Activated naive CD4-positive, alpha-beta T cell (primary cell): ENCODE measurements around the gene UPP2.

Experiments used
- DNase-seq, 4 experiments: peaks; one replicate each; lab custom pipeline; 2025; lab: John Stamatoyannopoulos, UW

The UPP2 gene

DNA sequence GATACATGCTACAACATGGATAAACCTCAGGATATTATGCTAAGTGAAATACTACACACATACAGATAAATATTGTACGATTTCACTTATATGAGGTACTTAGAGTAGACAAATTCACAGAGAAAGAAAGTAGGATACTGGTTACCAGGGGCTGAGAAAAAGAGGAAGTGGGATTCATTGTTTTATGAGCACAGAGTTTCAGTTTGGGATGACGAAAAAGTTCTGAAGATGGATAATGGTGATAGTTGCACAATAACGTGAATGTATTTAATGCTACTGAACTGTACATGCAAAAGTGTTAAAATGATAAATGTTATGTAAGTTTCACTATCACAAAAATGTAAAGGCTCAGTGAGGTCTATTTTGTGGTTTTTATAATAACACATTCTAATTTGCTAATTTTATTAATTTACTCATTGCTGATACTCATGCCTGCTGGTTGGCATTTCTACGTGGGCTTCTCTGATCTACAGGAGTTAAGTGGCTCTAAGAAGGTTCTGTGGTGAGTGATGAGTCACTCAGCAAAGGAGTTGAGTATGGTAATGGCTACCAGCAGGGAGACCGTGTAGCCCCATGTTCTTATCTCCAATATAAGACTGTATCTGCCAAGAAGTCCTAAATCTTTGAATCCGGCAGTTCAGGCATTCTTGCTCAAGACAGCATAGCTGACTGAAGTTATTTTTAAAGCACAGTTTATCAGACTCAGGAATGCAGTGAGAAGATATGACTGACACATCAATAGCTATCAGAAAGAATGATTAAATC, 41.1 kb downstream of the UPP2 start:
- no peak for DNase-seq

DNA sequence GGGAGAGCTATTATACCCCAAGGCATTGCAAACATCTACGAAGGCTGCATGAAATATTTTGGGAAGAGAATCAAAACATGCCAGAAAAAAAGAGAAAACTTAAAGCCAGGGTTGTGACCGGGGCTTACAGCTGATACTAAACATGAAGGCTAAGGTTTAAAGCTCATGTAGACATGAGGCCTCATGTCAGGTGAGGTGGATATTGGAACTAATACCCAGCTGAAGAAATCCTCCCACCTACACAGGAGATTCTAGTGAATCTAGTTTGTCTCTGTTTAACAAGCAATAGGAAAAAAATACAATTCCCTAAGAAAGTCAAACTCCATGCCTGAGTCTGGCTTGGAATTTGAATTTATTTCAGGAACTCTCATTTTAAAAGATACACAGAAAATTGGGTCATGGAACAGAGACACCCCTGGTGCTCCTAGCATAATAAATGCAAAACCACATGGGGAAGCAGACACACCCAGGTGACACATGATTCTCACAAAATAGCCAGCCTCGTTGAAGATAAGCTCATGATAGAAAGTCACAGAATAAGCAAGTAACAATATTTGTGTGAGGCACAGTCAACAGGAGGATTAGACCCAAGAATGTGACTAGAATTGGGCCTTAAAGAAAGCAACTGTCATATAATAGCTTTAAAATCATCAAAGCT, 42.2 kb downstream of the UPP2 start:
- no peak for DNase-seq

DNA sequence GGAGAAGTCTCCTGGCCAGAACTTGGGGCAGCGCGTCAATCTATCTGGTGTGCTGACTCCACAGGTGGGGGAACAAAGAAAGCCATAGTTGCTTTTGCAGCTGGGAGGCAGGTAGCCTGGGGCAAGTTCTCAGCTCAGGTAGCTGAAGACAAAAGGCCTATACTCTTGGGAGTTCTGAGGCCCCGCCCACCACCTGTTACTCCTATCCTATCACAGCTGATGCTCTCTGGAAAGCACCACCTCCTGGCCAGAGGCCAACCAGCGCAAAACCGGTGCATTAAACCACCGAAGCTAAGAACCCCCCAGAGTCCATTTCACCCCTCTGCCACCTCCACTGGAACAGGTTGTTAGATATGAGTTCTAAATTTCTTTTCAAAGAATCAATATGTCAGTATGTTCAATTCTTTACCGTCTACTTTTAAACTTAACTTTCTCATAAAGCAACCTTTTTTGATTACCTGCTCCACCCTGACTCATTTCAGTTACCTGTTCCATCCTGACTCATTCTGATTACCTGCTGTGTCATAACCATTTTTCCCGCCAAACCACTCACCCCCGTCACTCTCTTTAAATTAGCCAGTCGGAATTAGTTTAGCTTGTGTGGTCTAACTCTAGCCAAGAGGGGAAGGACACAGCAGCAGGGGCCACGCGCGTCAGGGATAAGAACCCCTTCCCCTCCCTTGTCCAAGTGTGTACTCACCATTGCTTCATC, 43.4 kb downstream of the UPP2 start:
- no peak for DNase-seq

DNA sequence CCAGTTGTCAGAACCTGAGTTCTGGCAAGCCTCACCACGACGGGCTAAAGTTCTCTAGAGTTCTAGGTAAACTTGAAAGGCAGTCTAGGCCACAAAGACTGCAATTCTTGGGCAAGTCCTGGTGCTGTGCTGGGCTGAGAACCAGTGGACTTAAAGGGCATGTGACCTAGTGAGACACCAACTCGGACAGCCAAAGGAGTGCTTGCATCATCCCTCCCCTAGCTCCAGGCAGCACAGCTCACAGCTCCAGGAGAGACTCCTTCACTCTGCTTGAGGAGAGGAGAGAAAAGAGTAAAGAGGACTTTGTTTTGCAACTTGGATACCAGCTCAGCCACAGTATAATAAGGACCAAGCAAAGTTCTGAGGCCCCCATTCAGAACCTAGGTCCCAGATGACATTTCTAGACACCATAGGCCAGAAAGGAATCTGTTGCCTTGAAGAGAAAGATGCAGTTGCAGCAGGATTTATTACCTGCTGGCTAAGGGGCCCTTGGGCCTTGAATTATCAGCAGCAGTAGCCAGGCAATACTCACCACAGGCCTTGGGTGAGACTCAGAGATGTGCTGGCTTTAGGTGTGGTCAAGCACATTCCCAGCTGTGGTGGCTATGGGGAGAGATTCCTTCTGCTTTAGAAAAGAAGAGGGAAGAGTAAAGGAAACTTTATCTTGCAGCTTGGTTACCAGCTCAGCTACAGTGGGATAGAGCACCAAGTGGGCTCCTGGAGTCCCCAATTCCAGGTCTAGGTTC, 51.8 kb downstream of the UPP2 start:
- no peak for DNase-seq

DNA sequence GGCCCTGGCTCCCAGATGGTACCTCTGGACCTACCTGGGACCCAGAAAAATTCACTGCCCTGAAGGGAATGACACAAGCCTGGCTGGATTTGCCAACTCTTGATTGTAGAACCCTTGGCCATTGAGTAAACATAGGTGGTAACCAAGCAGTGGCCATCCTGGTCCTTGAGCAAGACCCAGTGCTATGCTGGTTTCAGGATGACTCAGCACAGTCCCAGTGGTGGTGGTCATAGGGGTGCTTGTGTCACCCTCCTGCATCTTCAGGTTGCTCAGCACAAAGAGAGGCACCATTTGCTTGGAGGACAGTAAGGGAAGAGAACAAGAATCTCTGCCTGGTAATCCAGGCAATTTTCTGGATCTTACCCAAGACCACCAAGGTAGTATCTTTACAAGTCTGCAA, 52.9 kb downstream of the UPP2 start:
- DNase-seq: no peak

DNA sequence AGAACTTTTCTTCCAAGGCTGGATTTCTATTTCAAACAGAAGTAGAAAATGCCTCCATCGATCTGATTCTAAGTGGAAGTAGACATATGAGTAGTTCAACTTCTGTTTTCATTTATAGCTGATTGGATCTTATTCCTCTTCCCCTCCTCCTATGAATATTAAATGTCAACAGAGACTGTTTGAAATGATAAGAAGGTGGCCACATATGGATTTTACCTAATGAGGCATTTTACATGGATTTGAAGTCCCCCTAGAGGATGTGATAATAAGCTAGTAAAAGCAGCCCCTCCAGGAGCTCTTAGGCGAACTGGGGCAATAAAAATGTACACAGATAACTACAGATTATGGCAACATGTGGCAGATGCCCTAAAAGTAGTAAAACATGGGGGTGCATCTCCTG, 71.0 kb downstream of the UPP2 start:
- no peak for DNase-seq

DNA sequence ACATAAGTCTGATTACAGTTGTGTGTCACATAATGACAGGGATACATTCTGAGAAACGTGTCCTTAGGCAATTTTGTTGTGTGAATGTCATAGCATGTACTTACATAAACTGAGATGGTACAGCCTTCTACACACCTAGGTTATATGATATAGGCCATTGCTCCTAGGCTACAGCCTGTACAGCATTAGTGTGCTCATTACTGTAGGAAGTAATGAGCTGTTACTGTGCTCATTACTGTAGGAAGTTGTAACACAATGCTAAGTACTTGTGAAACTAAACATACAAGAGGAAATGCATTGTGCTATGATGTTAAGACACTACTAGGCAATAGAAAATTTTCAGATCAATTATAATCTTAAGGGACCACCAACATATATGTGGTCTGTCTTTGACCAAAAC, 72.8 kb downstream of the UPP2 start:
- DNase-seq: no peak

DNA sequence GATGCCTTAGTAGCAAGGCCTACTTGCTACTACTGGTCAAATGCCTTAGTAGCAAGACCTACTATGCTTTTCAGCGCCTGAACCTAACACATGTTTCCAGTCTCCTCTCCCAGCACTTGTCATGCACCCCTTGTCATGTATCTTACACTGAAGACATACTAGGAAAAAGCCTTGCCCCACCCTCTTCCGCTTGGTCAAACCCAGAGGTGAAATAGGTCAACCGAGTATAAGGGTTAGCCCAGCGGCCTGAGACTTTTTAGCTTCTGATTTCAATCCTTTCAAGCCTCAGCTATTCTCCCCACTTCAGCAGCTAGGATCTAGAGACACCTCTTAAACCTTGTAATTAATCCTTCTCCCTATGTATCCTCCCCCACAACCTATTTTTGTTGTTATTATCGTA, 73.3 kb downstream of the UPP2 start:
- DNase-seq: no peak

DNA sequence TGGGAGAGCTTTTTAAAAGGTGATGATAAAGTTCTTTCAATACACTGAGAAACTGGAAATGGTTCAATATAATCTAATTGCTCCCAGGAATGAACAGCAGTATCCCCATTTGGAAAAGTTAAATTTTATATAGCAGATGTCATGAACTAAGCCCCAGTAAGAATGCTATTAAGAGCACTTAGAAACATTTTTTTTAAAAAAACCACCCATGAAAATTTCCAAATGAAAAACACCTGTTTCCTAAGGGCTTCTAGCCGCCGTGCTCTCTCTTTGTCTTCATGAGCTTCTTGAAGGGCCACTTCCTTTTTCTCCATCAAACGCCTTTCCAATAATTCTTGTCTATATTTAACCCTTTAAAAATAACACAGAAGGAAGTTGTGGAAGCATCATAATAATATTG, 77.0 kb downstream of the UPP2 start:
- DNase-seq: no peak

DNA sequence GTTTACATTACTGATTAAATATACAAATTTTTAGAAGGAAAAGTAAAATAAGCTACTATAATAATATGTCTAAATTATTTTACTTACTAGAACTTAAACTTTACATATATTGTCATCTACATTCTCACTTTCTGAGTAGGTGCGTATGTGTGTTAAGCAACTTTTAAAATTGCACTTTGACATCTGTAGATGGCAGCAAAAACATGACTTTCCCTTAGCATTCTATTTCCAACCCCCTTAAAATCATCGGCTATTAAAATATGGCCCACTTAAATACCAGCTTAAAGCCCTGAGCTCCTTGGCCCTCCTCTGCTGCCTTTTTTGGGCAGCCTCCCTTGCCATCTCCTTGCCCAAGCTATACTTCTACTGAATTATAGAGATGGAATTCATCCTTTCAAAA, 78.0 kb downstream of the UPP2 start:
- DNase-seq: no peak

DNA sequence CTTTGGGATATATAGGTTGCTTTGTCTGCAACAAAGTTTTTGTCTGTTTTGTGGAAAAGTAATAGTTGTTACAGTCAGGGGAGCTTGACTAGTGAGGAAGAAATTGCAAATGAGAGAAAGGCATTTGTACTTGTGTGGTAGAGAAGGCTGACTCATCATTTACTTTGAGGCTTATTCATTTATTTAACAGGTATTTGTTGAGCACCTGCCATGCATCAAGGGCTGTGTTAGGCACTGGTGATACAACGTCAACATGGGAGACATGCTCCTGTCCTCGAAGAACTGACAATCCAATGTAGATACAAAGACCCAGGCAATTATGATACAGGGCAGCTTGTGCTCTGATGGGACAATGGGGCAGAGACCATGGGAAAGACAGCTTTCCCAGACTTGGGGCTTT, 79.5 kb downstream of the UPP2 start:
- no peak for DNase-seq

DNA sequence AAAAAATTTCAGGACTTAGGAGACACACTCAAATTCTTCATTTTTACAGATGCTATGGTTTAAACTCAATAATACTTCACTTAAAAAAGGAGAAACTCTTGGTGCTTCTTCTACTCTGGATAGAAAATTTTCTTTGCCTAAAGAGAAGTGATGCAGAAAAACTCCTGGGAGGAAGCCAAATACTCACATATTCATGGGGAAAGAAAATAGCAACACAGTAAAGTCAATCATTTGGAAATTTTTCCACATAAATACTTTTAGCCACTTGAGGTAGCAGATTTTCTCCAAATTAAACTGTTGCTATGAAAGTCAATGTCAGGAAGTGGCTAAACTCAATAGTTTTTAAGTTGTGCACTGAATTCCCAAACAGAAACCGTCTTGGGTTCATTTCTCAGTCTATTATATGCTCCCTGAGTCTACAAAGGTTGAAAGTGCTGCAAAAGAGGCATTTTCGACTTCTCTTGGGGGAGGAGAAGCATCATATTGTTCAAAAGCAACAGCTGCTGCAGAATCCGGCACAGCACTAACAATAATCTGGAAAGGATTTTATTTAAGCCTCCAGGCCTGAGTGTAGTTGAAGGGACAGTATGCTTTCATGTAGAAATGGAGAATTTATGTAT, 81.1 kb downstream of the UPP2 start:
- DNase-seq: no peak

DNA sequence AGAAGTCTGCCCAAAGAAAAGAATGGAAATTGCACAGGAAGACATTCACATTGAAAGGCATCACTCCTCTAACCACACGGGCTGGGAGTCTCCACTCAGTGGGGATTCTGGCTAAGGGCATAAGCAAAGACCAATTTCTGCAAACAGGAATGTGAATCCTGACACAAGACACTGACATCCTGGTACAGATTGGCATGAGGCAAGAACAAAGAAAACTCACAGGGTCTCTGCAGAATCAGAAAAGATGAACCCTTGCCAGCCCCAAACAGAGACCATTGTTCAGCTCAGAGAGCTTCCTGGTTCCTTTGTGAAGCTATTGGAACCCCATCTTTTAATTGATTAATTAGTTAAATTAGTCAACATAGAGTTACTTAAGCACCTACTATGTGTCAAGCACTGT, 82.3 kb downstream of the UPP2 start:
- DNase-seq: no peak

DNA sequence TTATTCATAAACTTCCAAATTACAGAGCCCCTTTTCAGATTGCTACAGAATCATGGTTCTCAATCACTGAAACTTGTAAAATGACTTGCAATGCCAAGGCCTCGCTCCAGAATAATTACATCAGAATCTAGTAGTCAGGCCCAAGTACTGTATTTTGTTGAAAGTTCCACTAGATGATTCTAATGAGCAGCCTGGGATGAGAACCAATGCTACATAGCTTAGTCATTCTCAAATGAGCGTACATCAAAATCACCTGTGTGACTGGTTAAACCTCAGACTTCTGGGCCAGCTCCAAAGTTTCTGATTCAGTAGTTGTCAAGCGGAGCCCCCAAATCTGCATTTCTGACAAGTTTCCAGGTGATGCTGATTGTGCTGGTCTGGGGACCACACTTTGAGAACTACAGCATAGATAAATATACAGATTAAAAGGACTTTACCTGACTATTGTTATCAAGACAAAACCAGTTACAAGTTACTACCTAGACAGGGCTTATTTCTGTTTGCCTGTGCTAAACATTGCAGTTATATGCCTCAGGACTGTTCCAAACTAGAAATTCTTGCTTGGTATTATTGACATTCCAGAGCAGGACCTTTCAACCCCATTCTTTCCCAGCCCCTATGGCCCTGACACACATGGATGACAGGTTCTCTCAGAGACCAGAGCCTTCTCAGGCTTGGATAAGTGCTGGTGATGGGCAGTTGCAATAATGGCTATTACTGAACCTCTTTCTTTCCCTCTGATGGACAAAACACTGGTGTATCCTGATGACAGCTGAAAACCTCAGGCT, 83.1 kb downstream of the UPP2 start:
- no peak for DNase-seq
